ENCODE measurements around the gene ATP2C2.

ATP2C2 gene

DNA sequence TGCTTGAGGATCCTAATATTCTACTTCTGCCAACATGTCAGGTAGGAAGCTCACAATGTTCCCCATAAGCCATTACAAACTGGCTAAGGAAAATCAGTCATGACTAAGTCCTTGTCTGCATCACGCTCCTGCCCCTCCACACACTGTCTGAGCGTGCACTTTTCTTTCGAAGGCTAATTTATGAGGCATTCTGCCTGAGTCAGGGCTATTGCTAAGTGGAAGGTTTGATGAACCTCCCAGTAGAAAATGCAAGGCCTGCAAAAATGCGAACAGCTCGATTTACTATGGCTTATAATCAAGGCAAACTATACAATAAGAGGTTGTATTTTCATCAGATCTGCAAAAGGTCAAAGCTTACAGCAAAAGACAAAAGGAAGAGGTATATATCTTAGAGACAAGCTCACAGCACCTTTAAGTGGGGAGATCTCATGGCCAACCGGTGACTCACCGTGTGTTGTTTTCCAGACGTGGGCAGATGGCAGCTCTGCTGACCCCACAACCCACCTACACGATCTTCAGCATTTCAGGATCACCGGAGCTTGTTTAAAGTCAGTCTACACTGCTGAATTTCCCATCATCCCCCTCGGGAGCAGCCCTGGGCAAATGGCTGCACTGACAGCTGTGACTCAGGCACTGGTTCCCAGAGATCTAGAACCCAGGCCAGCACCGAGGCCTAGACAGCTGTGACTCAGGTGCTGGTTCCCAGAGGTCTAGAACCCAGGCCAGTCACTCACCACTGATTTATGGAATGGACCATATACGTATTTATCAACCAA lies 110.0 kb downstream of the ATP2C2 start:
- Histone ChIP-seq H4K8ac (ENCODE audit: low read length) (no peak overlapping the region), H3K9ac (ENCODE audit: low read length) (peak overlapping the region; percentile 17), H2BK5ac (ENCODE audit: low read depth, low read length, poor library complexity, severe bottlenecking) (no peak overlapping the region), H3K4ac (ENCODE audit: low read depth in 1 of 2, low read length in 2 of 2) (no peak overlapping the region), H3K14ac (ENCODE audit: low read length in 2 of 2) (no peak overlapping the region), H3K9me3 (ENCODE audit: control insufficient read depth, low read length) (no peaks in the 10 kb centered on the region), H2BK12ac (ENCODE audit: low read length in 2 of 2) (no peak overlapping the region), H3K23ac (ENCODE audit: low read length in 2 of 2) (no peak overlapping the region), H3K4me3 (ENCODE audit: insufficient read depth in 1 of 2, low read depth in 1 of 2, low read length in 2 of 2) (no peak overlapping the region), H2AFZ (ENCODE audit: low read depth, low read length) (no peak overlapping the region), H3K4me1 (ENCODE audit: control insufficient read depth, insufficient read depth, low read depth, low read length) (peaks cover 15% of the 10 kb centered on the region), H3K27ac (ENCODE audit: low read length, poor library complexity, severe bottlenecking) (peak overlapping the region; percentile 25), H3K4me2 (ENCODE audit: low read length, poor library complexity, severe bottlenecking) (no peak overlapping the region), H2AK5ac (ENCODE audit: low read length, severe bottlenecking) (no peak overlapping the region), H3K36me3 (ENCODE audit: control insufficient read depth in 1 of 2, insufficient read depth in 2 of 2, low read depth in 1 of 2, low read length in 2 of 2) (peaks cover 43 to 63% of the 10 kb centered on the region in 2 experiments), H3K79me1 (replicated peaks; ENCODE audit: low read length, poor library complexity, severe bottlenecking) (peaks cover 20% of the 10 kb centered on the region), H4K91ac (ENCODE audit: low read length) (no peak overlapping the region), H2BK120ac (ENCODE audit: low read depth, low read length) (no peak overlapping the region), H3K18ac (ENCODE audit: low read depth in 1 of 2, low read length in 2 of 2) (no peak overlapping the region), H2BK15ac (ENCODE audit: low read depth, poor library complexity, severe bottlenecking) (no peak overlapping the region), H3K27me3 (ENCODE audit: control insufficient read depth in 1 of 2, insufficient read depth in 1 of 2, low read length in 2 of 2) (no peaks in the 10 kb centered on the region)
- DNase-seq = peak; percentile 86
- 29% methylated on average over 11 of the region's 13 CpGs for WGBS

DNA sequence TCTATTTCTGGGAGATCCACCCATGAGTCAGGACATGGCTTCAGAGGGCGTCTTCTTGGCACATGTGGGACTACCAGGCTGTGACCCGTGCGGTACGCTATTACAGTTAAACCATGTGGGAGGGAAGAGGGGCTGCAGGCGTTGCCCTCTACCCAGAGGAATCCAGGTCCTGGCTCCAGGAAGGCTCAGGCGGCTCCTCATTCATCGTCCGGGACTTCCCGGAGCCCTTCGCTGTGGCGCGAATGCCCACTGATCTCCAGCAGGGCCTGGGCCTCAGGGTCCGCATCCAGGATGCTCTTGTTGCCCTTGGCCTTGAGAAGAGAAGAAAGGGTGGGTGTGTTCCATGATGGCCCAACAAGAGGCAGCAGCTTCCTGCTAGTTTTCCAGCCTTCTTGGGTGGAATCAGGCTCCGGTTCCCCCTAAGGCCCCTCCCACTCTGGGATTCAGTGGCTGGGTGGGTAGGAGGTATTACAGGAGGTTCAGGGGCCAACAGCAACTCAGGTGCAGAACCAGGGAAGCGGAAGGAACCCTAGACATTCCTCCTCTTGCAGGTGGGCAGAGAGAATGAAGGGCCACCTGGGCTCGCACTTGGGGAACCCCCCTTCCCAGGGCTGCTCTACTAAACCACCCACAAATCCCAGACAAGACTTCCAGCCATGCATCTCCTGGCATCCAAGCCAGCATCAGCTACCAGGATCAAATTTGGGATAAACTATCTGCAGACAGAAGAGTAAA lies 111.5 kb downstream of the ATP2C2 start:
- no peak overlapping the region for H3K4me2 ChIP-seq (ENCODE audit: low read length, poor library complexity, severe bottlenecking)
- no peak overlapping the region for H2AFZ ChIP-seq (ENCODE audit: low read depth, low read length)
- H3K36me3 ChIP-seq (ENCODE audit: control insufficient read depth in 1 of 2, insufficient read depth in 2 of 2, low read depth in 1 of 2, low read length in 2 of 2) = peaks cover 53 to 68% of the 10 kb centered on the region in 2 experiments
- H3K79me1 ChIP-seq (replicated peaks; ENCODE audit: low read length, poor library complexity, severe bottlenecking) = peaks cover 20% of the 10 kb centered on the region
- H4K91ac ChIP-seq (ENCODE audit: low read length) = no peak overlapping the region
- no peak overlapping the region for H3K9ac ChIP-seq (ENCODE audit: low read length)
- 97% methylated on average over 16 of the region's 16 CpGs for WGBS
- H3K18ac ChIP-seq (ENCODE audit: low read depth in 1 of 2, low read length in 2 of 2) = no peak overlapping the region
- no peak overlapping the region for H2BK120ac ChIP-seq (ENCODE audit: low read depth, low read length)
- no peak overlapping the region for H2BK5ac ChIP-seq (ENCODE audit: low read depth, low read length, poor library complexity, severe bottlenecking)
- no peak for DNase-seq
- H3K14ac ChIP-seq (ENCODE audit: low read length in 2 of 2) = no peak overlapping the region
- H3K27me3 ChIP-seq (ENCODE audit: control insufficient read depth in 1 of 2, insufficient read depth in 1 of 2, low read length in 2 of 2) = no peaks in the 10 kb centered on the region
- no peak overlapping the region for H3K4me3 ChIP-seq (ENCODE audit: insufficient read depth in 1 of 2, low read depth in 1 of 2, low read length in 2 of 2)
- no peak overlapping the region for H2BK12ac ChIP-seq (ENCODE audit: low read length in 2 of 2)
- H4K8ac ChIP-seq (ENCODE audit: low read length) = no peak overlapping the region
- no peak overlapping the region for H2AK5ac ChIP-seq (ENCODE audit: low read length, severe bottlenecking)
- no peak overlapping the region for H3K27ac ChIP-seq (ENCODE audit: low read length, poor library complexity, severe bottlenecking)
- H2BK15ac ChIP-seq (ENCODE audit: low read depth, poor library complexity, severe bottlenecking) = no peak overlapping the region
- H3K23ac ChIP-seq (ENCODE audit: low read length in 2 of 2) = no peak overlapping the region
- H3K4ac ChIP-seq (ENCODE audit: low read depth in 1 of 2, low read length in 2 of 2) = no peak overlapping the region
- no peaks in the 10 kb centered on the region for H3K9me3 ChIP-seq (ENCODE audit: control insufficient read depth, low read length)
- peaks cover 15% of the 10 kb centered on the region for H3K4me1 ChIP-seq (ENCODE audit: control insufficient read depth, insufficient read depth, low read depth, low read length)

GRCh38 chr16:84481051-84481735 lies 112.9 kb downstream of the ATP2C2 start:
- no peak for DNase-seq
- H3K36me3 ChIP-seq (ENCODE audit: control insufficient read depth in 1 of 2, insufficient read depth in 2 of 2, low read depth in 1 of 2, low read length in 2 of 2) = peaks cover 65 to 71% of the 10 kb centered on the region in 2 experiments
- H2AFZ ChIP-seq (ENCODE audit: low read depth, low read length) = no peak overlapping the region
- no peak overlapping the region for H3K9ac ChIP-seq (ENCODE audit: low read length)
- H3K27ac ChIP-seq (ENCODE audit: low read length, poor library complexity, severe bottlenecking) = no peak overlapping the region
- H2BK15ac ChIP-seq (ENCODE audit: low read depth, poor library complexity, severe bottlenecking) = no peak overlapping the region
- H4K91ac ChIP-seq (ENCODE audit: low read length) = no peak overlapping the region
- H2BK5ac ChIP-seq (ENCODE audit: low read depth, low read length, poor library complexity, severe bottlenecking) = no peak overlapping the region
- H4K8ac ChIP-seq (ENCODE audit: low read length) = no peak overlapping the region
- H2BK120ac ChIP-seq (ENCODE audit: low read depth, low read length) = no peak overlapping the region
- H3K4me3 ChIP-seq (ENCODE audit: insufficient read depth in 1 of 2, low read depth in 1 of 2, low read length in 2 of 2) = no peak overlapping the region
- peaks cover 15% of the 10 kb centered on the region for H3K4me1 ChIP-seq (ENCODE audit: control insufficient read depth, insufficient read depth, low read depth, low read length)
- H2BK12ac ChIP-seq (ENCODE audit: low read length in 2 of 2) = no peak overlapping the region
- no peaks in the 10 kb centered on the region for H3K9me3 ChIP-seq (ENCODE audit: control insufficient read depth, low read length)
- no peak overlapping the region for H3K14ac ChIP-seq (ENCODE audit: low read length in 2 of 2)
- no peak overlapping the region for H3K4me2 ChIP-seq (ENCODE audit: low read length, poor library complexity, severe bottlenecking)
- peaks cover 20% of the 10 kb centered on the region for H3K79me1 ChIP-seq (replicated peaks; ENCODE audit: low read length, poor library complexity, severe bottlenecking)
- no peak overlapping the region for H3K18ac ChIP-seq (ENCODE audit: low read depth in 1 of 2, low read length in 2 of 2)
- H3K23ac ChIP-seq (ENCODE audit: low read length in 2 of 2) = no peak overlapping the region
- 96% methylated on average over 24 of the region's 26 CpGs for WGBS
- H3K4ac ChIP-seq (ENCODE audit: low read depth in 1 of 2, low read length in 2 of 2) = no peak overlapping the region
- H2AK5ac ChIP-seq (ENCODE audit: low read length, severe bottlenecking) = no peak overlapping the region
- no peaks in the 10 kb centered on the region for H3K27me3 ChIP-seq (ENCODE audit: control insufficient read depth in 1 of 2, insufficient read depth in 1 of 2, low read length in 2 of 2)
